Loucy (cell line): ENCODE results near the gene PSMB9.

Experiments used
- CTCF ChIP-seq: fragments of 200-600 bp; sonication (generic); conservative IDR thresholded peaks from 2 replicates; pipeline ENCODE4 v1.5.1; 2014; ENCODE audit warnings: mild to moderate bottlenecking, antibody characterized with exemption, low read length
- EZH2phosphoT487 ChIP-seq: fragments of 200-600 bp; IDR thresholded peaks from 2 replicates; pipeline ENCODE4 v1.6.1; 2018; ENCODE audit warnings: antibody characterized with exemption, mild to moderate bottlenecking, moderate library complexity, borderline replicate concordance

- TF ChIP-seq CTCF (no peak), EZH2phosphoT487 (no peak)
Observed at GRCh38 chr6:32867554-32868256, 13.7 kb downstream of the PSMB9 start.
